Fibroblast of lung (primary cell): ENCODE data around the gene TRIM72.

ENCODE experiments used
- CTCF ChIP-seq, 2 donors: IDR thresholded peaks in 1 of 2; conservative IDR thresholded peaks in 1 of 2; 1 replicate in 1 of 2; 2 replicates in 1 of 2; pipeline ENCODE4 v1.5.1; 2011 to 2012; ENCODE audit warnings: low read length in 2 of 2, control low read depth in 1 of 2, inconsistent platforms in 1 of 2, low read depth in 1 of 2, mild to moderate bottlenecking in 1 of 2
- EZH2 ChIP-seq: IDR thresholded peaks from 2 replicates; pipeline ENCODE4 v1.5.1; 2012; ENCODE audit warnings: low read length, control low read depth, mild to moderate bottlenecking; ENCODE audit errors: missing control alignments

GRCh38 chr16:31193874-31194273 is 20.0 kb upstream of the TRIM72 start:
- TF ChIP-seq CTCF (conservative IDR thresholded peaks at IDR 0.05 in 1 of 2, IDR thresholded peaks at IDR 0.05 in 1 of 2; ENCODE audit: low read depth in 1 of 2, low read length in 2 of 2) (no peak), EZH2 (no peak)
